A549 treated with ZK216348 at 1 μM for 4 hours (cell line): ENCODE results near the gene DYNAP. TPM values are rescaled to one million over a fixed set of nuclear protein-coding genes. Genes with fewer than 3 reads are reported as not detected.

Experiments used
- total RNA-seq: library from RNA; stranded (reverse); fragments of 200-300 nt; extraction: Qiagen RNA extraction; gene quantifications from 5 replicates; pipeline ENCODE4 v1.2.3, GENCODE V29; 2022; ENCODE audit warnings: low read depth

The DYNAP gene, protein sequence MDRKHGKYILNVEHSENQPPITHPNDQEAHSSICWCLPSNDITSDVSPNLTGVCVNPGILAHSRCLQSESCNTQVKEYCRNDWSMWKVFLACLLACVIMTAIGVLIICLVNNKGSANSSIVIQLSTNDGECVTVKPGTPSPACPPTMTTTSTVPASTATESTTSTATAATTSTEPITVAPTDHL
- not detected in 5 replicates for total RNA-seq

DNA sequence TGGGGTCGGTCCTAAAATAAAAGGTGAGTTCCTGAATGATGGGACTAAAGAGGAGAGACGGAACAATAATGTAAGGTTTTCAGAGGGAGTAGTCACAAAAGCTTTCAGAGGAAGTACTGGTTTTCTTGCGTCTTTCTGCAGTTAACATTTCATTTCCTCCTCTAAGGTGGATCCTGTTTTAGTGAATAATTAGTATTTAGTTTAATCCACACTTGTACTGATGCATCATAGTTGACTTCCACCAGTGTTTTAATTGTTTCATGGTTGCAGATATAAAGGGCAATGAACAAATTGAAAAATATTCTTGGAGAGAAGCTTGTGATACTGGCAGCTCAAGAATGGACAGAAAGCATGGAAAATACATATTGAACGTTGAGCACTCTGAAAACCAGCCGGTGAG is at the start of gene DYNAP:
Gene DYNAP, plus strand, starts transcription at position 301 of the 400 bp plus-strand sequence. Its CDS starts 38 bp downstream, at position 339.

Other genes starting within 250 kb of the DYNAP start
- gene STARD6, start 233.4 kb upstream of the DYNAP start, total RNA-seq: not detected in 5 replicates
- gene C18orf54, start 233.3 kb upstream of the DYNAP start, total RNA-seq: 1.7 to 4.3 TPM (median 3.3 TPM) in 5 replicates
- gene RAB27B, start 237.2 kb downstream of the DYNAP start, total RNA-seq: 10.2 to 14.7 TPM (median 12.6 TPM) in 5 replicates